ENCODE results near the gene COX8A.

DNA sequence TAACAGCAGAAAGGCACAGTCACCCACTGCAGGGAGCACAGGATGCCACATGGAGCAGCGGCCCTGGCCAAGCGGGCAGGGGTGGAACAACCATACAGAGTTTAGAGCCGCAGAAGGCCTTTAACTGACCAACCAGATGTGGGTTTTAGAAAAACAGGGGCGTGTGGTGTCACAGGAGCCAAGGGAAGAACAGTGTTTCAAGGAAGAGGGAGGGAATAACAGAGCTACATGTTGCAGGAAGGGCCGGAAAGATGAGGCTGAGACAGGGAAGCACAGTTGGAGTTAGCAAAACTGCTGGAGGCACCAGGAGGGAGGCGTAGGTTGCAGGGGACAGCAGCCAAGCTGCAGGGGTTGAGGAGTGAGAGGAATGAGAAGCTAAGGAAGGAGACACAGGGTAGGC is 43.4 kb upstream of the COX8A start:
- TF ChIP-seq POLR2AphosphoS5 (IDR thresholded peaks at IDR 0.05) = no peak
- TF ChIP-seq, protein P1, sequence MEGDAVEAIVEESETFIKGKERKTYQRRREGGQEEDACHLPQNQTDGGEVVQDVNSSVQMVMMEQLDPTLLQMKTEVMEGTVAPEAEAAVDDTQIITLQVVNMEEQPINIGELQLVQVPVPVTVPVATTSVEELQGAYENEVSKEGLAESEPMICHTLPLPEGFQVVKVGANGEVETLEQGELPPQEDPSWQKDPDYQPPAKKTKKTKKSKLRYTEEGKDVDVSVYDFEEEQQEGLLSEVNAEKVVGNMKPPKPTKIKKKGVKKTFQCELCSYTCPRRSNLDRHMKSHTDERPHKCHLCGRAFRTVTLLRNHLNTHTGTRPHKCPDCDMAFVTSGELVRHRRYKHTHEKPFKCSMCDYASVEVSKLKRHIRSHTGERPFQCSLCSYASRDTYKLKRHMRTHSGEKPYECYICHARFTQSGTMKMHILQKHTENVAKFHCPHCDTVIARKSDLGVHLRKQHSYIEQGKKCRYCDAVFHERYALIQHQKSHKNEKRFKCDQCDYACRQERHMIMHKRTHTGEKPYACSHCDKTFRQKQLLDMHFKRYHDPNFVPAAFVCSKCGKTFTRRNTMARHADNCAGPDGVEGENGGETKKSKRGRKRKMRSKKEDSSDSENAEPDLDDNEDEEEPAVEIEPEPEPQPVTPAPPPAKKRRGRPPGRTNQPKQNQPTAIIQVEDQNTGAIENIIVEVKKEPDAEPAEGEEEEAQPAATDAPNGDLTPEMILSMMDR (IDR thresholded peaks at IDR 0.05) = no peak

Data from sigmoid colon (tissue), 4 donors.